Erythroblast (primary cell): ENCODE measurements around the gene CFDP1.

ENCODE experiments used
- GATA1 ChIP-seq: IDR thresholded peaks from 2 replicates; pipeline ENCODE4 v1.6.1; 2011; ENCODE audit warnings: low read depth, mild to moderate bottlenecking, control low read depth, low read length, moderate library complexity
- POLR2A ChIP-seq: IDR thresholded peaks from 2 replicates; pipeline ENCODE4 v1.6.1; 2011; ENCODE audit warnings: mild to moderate bottlenecking, low read length

- TF ChIP-seq POLR2A, result no peak
- no peak for TF ChIP-seq GATA1
Measured at GRCh38 chr16:75389096-75389690, 44.1 kb downstream of the CFDP1 start.
